ENCODE measurements around the gene ARHGEF5. TPM values are rescaled to one million over a fixed set of nuclear protein-coding genes. Genes with fewer than 3 reads are reported as not detected.

The ARHGEF5 gene
- total and polyA plus RNA-seq, 10 of the 15 experiments (the other 5 are each of a cell fraction or from before 2014, with no cell fraction given) = 1.6 to 17.2 (median 7.8) TPM

- no peak for TF ChIP-seq SKIL (IDR thresholded peaks at IDR 0.05; ENCODE audit: low read depth, poor library complexity, severe bottlenecking)
- TF ChIP-seq NFIC (IDR thresholded peaks at IDR 0.05; ENCODE audit: low read depth, low read length) = no peak
- no peak for TF ChIP-seq ASH2L (IDR thresholded peaks at IDR 0.05; ENCODE audit: borderline replicate concordance, low read depth)
- no peak for TF ChIP-seq GATAD2B (conservative IDR thresholded peaks at IDR 0.05; ENCODE audit: low read depth)
- TF ChIP-seq NFYB (IDR thresholded peaks at IDR 0.05; ENCODE audit: insufficient read depth, low read depth, low read length) = no peak
- no peak for TF ChIP-seq ZNF207 (IDR thresholded peaks at IDR 0.05; ENCODE audit: borderline replicate concordance)
Observed at GRCh38 chr7:144379776-144380384, 24.7 kb downstream of the ARHGEF5 start (continued).

DNA sequence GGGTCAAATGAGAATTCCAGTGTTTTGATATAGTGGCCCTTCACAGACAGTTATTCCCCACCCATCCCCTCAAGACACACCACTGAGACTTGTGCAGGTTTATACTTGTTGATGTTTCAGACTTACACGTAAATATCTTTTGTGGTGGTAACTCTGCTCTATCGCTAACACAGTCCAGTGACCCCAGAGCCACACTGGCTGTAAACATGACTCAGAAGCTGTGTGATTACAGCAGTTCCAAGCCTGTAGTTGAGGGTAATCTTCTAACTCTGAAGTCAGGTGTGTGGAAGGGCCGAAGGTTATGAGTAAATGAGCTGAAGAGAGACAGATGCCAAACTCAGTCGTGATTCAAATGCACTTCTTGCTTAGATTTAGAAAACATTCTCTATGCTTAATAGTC lies 28.9 kb downstream of the ARHGEF5 start:
- 30% methylated on average over 4 of the region's 4 CpGs for WGBS (ENCODE audit: insufficient coverage, insufficient replicate concordance, low lambda C conversion rate, missing lambda C conversion rate)
- intact Hi-C loops (cut with micrococcal nuclease; ENCODE audit: unreplicated experiment) (no loop called here), in situ Hi-C loops (cut with MboI) (loop anchor here (25.0 kb wide), 1 partner anchor 472 kb away; the partner anchor contains the start of gene TCAF1)
- FAIRE-seq (peak; percentile 54), DNase-seq (ENCODE audit: low read depth, low spot score) (peak; percentile 12), ATAC-seq (peak; percentile 92)
- ChIA-PET CTCF (interaction anchor here (1.9 kb wide), 1 partner anchor 10 kb away, joined by 6 read pairs; no protein-coding TSS in a partner anchor), SMC1A (ENCODE audit: uncharacterized antibody, unreplicated experiment) (no interaction called here), POLR2A (no interaction called here), RAD21 (ENCODE audit: unreplicated experiment) (interaction anchor here (1.1 kb wide), 1 partner anchor 10 kb away, joined by 4 read pairs; no protein-coding TSS in a partner anchor)
- Histone ChIP-seq H3K9ac (ENCODE audit: control insufficient read depth, insufficient read depth, low read length) (no peak overlapping the region; the same call in 1 of the 2 replicates), H3K27ac (ENCODE audit: control insufficient read depth, insufficient read depth) (peak overlapping the region; percentile 69), H3K4me2 (ENCODE audit: control insufficient read depth, insufficient read depth) (peak overlapping the region; percentile 84), H2AFZ (ENCODE audit: control insufficient read depth, low read depth, low read length) (peak overlapping the region; percentile 61), H3K36me3 (ENCODE audit: control insufficient read depth in 2 of 2, insufficient read depth in 2 of 2, low read length in 1 of 2) (no peaks in the 10 kb centered on the region; a peak in 1 of 4 replicates), H3K79me2 (ENCODE audit: control insufficient read depth, insufficient read depth, low read length) (no peaks in the 10 kb centered on the region), H3K4me1 (ENCODE audit: control insufficient read depth, insufficient read depth, low read length) (peaks cover 14% of the 10 kb centered on the region), H3K27me3 (replicated peaks in 1 of 2; ENCODE audit: control insufficient read depth in 2 of 2, insufficient read depth in 2 of 2, low read length in 1 of 2) (no peaks in the 10 kb centered on the region), H3K4me3 (no peak overlapping the region), H4K20me1 (ENCODE audit: control insufficient read depth, insufficient read depth) (no peaks in the 10 kb centered on the region), H3K9me3 (replicated peaks; ENCODE audit: control insufficient read depth, insufficient read depth, low read length) (no peaks in the 10 kb centered on the region)
- BruUV-seq (replicated peaks) = no TSS peak
- TF ChIP-seq ZSCAN29 (IDR thresholded peaks at IDR 0.05) (no peak), PML (IDR thresholded peaks at IDR 0.05; ENCODE audit: low read length) (no peak), CREM (IDR thresholded peaks at IDR 0.05; ENCODE audit: low read depth) (peak; percentile 43; the same call in 1 of the 2 replicates), POU2F2 (IDR thresholded peaks at IDR 0.05; ENCODE audit: borderline replicate concordance, low read depth, low read length) (no peak), FOXM1 (IDR thresholded peaks at IDR 0.05; ENCODE audit: low read depth, low read length) (peak; percentile 50; the same call in 1 of the 2 replicates), NFXL1 (IDR thresholded peaks at IDR 0.05; ENCODE audit: borderline replicate concordance) (no peak), LARP7 (IDR thresholded peaks at IDR 0.05) (no peak), ETV6 (conservative IDR thresholded peaks at IDR 0.05 in 1 of 2, IDR thresholded peaks at IDR 0.05 in 1 of 2; ENCODE audit: borderline replicate concordance in 1 of 2, low read depth in 1 of 2) (0 out of 4 replicates have a peak, but pooled peaks of 1 of the 2 experiments have one; percentile 11), E4F1 (IDR thresholded peaks at IDR 0.05; ENCODE audit: borderline replicate concordance, partially characterized antibody) (no peak), ZBED1 (IDR thresholded peaks at IDR 0.05; ENCODE audit: borderline replicate concordance) (peak; percentile 55; the same call in 1 of the 2 replicates)
- TF ChIP-seq, protein P1, sequence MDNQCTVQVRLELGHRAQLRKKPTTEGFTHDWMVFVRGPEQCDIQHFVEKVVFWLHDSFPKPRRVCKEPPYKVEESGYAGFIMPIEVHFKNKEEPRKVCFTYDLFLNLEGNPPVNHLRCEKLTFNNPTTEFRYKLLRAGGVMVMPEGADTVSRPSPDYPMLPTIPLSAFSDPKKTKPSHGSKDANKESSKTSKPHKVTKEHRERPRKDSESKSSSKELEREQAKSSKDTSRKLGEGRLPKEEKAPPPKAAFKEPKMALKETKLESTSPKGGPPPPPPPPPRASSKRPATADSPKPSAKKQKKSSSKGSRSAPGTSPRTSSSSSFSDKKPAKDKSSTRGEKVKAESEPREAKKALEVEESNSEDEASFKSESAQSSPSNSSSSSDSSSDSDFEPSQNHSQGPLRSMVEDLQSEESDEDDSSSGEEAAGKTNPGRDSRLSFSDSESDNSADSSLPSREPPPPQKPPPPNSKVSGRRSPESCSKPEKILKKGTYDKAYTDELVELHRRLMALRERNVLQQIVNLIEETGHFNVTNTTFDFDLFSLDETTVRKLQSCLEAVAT (IDR thresholded peaks at IDR 0.05) = no peak

Measured in GM12878 (cell line).